Spleen (tissue), 11 donors: Measurements from ENCODE around the gene MCF2L. TPM values are rescaled to one million over a fixed set of nuclear protein-coding genes. Genes with fewer than 3 reads are reported as not detected.

Experiments
- DNase-seq: peaks from one replicate; pipeline ENCODE4 v3.0.0-alpha.2; 2020
- H3K27ac ChIP-seq, 8 donors: fragments of 200-600 bp; sonication (generic) in 7 of 8; 1 replicate in 4 of 8; 2 replicates in 4 of 8; pipeline versions ENCODE4 v1.5.0 to v1.8.0; 2016 to 2021; ENCODE audit warnings: inconsistent platforms in 4 of 8, mild to moderate bottlenecking in 4 of 8, moderate library complexity in 1 of 8
- H3K27me3 ChIP-seq, 7 donors: fragments of 200-600 bp; sonication (generic) in 6 of 7; replicated peaks in 1 of 7; 1 replicate in 4 of 7; 2 replicates in 3 of 7; pipeline versions ENCODE4 v1.5.0 to v1.8.0; 2016 to 2021; ENCODE audit warnings: inconsistent platforms in 3 of 7, mild to moderate bottlenecking in 1 of 7
- H3K36me3 ChIP-seq, 6 donors: fragments of 200-600 bp; sonication (generic) in 5 of 6; 1 replicate in 4 of 6; 2 replicates in 2 of 6; pipeline versions ENCODE4 v1.5.0 to v1.8.0; 2016 to 2021; ENCODE audit warnings: inconsistent platforms in 2 of 6
- H3K4me1 ChIP-seq, 6 donors: fragments of 200-600 bp; sonication (generic) in 5 of 6; 1 replicate in 3 of 6; 2 replicates in 3 of 6; pipeline versions ENCODE4 v1.5.0 to v1.8.0; 2016 to 2021; ENCODE audit warnings: inconsistent platforms in 3 of 6
- H3K4me3 ChIP-seq, 8 donors: fragments of 200-600 bp; sonication (generic) in 7 of 8; 1 replicate in 4 of 8; 2 replicates in 4 of 8; pipeline versions ENCODE4 v1.5.0 to v1.8.0; 2016 to 2021; ENCODE audit warnings: inconsistent platforms in 4 of 8, mild to moderate bottlenecking in 4 of 8, moderate library complexity in 2 of 8
- H3K9me3 ChIP-seq, 8 donors: fragments of 200-600 bp; sonication (generic) in 7 of 8; 1 replicate in 4 of 8; 2 replicates in 4 of 8; pipeline versions ENCODE4 v1.5.0 to v1.8.0; 2016 to 2021; ENCODE audit warnings: inconsistent platforms in 4 of 8
- POLR2A ChIP-seq, 3 donors: fragments of 450-650 bp; IDR thresholded peaks; one replicate each; pipeline ENCODE4 v1.5.1; 2017; ENCODE audit warnings: antibody characterized with exemption in 3 of 3, mild to moderate bottlenecking in 1 of 3
- POLR2AphosphoS5 ChIP-seq, 3 donors: sonication (generic); formaldehyde crosslinking; IDR thresholded peaks; one replicate each; pipeline ENCODE4 v1.5.1; 2017; ENCODE audit warnings: antibody characterized with exemption in 3 of 3
- WGBS, 5 donors: extraction: QIAGEN DNeasy Blood & Tissue Kit in 3 of 5; methylation state at CpG; one replicate each; pipeline versions ENCODE4 v1.1.5 to v1.1.7; 2013 to 2018; 5-methylcytosine and 5-hydroxymethylcytosine counted together
- intact Hi-C: fragments of 100-400 bp; cut with DNase I; formaldehyde crosslinking; loops from one replicate; pipeline ENCODE4 v1.15.0; 2023; ENCODE audit warnings: low total_unique reads
- polyA plus RNA-seq, 3 donors: library from polyadenylated mRNA; stranded (reverse); fragments of 200-250 nt; gene quantifications; one replicate each; pipeline ENCODE4 v1.2.1, GENCODE V29; 2013
- total RNA-seq, 7 donors: library from RNA; depleted of rRNA in 3 of 7; stranded (reverse); fragments of >200 nt in 3 of 7; fragmentation: NEBNext Ultra II Directional in 4 of 7; extraction: Animal tissue kit (Norgen Biotek cat#: 25700) in 4 of 7; gene quantifications; one replicate each; pipeline versions ENCODE4 v1.1.0 to v1.2.1, GENCODE V29; 2016 to 2021
- TF ChIP-seq, protein P1 (sequence below), 11 experiments: fragments of 200-600 bp in 7 of 11; fragments of 450-650 bp in 4 of 11; sonication (generic) in 4 of 11; IDR thresholded peaks in 8 of 11; conservative IDR thresholded peaks in 3 of 11; 1 replicate in 7 of 11; 2 replicates in 4 of 11; pipeline versions ENCODE4 v1.4.0 to v1.8.0; 2016 to 2021; ENCODE audit warnings: antibody characterized with exemption in 11 of 11, inconsistent platforms in 4 of 11, mild to moderate bottlenecking in 1 of 11
- donor health status: healthy with polysubstance abuse.
- donor health status: DM: no; HTN: no; CAD: no; lungs with moderate emphysema.
- donor health status: DM: no; HTN: no; CAD: no.
- donor health status: Bipolar disorder and iron deficiency.
- donor health status: healthy.
- donor health status: DM: no; HTN: no; CAD: no.
- donor health status: DM: yes; HTN: yes; CAD: no.

Gene MCF2L
- total and polyA plus RNA-seq, 10 donors = 4.3 to 21.4 (median 13.0) TPM

DNA sequence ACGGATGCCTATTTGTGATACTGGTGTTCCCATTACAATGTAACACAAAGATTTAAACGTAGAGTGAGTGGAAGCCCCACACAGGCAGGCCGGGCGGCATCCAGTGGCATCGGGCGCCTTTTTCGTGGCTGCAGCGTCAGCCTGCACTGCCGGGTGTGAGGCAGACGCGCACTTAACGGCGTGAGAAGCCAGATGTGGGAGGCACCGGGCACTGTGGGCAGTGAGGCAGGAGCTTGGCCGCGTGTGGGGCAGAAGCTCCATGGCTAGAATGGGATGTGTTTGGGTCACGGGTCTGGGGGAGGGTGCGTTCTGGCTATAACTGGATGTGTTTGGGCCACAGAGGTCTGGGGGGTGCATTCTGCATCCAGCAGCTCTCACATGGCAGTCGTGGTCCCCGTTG, 73.4 kb downstream of the MCF2L start:
- Histone ChIP-seq H3K27me3 (peaks cover 0 to 5% (median 0%) of the 10 kb centered on the region in 7 donors), H3K4me3 (no peak overlapping the region), H3K9me3 (no peaks in the 10 kb centered on the region), H3K36me3 (peaks cover 0 to 22% (median 2%) of the 10 kb centered on the region in 6 donors), H3K27ac (no peak overlapping the region), H3K4me1 (no peaks in the 10 kb centered on the region)
- TF ChIP-seq POLR2AphosphoS5 (IDR thresholded peaks at IDR 0.05) (no peak), POLR2A (IDR thresholded peaks at IDR 0.05) (no peak)
- TF ChIP-seq, protein P1, sequence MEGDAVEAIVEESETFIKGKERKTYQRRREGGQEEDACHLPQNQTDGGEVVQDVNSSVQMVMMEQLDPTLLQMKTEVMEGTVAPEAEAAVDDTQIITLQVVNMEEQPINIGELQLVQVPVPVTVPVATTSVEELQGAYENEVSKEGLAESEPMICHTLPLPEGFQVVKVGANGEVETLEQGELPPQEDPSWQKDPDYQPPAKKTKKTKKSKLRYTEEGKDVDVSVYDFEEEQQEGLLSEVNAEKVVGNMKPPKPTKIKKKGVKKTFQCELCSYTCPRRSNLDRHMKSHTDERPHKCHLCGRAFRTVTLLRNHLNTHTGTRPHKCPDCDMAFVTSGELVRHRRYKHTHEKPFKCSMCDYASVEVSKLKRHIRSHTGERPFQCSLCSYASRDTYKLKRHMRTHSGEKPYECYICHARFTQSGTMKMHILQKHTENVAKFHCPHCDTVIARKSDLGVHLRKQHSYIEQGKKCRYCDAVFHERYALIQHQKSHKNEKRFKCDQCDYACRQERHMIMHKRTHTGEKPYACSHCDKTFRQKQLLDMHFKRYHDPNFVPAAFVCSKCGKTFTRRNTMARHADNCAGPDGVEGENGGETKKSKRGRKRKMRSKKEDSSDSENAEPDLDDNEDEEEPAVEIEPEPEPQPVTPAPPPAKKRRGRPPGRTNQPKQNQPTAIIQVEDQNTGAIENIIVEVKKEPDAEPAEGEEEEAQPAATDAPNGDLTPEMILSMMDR (IDR thresholded peaks at IDR 0.05 in 8 of 11, conservative IDR thresholded peaks at IDR 0.05 in 3 of 11) = no peak
- no peak for DNase-seq
- intact Hi-C loops = no loop called here
- WGBS, 5 donors = 92 to 96% (median 94%) methylated on average over 20 of the region's 20 CpGs

DNA sequence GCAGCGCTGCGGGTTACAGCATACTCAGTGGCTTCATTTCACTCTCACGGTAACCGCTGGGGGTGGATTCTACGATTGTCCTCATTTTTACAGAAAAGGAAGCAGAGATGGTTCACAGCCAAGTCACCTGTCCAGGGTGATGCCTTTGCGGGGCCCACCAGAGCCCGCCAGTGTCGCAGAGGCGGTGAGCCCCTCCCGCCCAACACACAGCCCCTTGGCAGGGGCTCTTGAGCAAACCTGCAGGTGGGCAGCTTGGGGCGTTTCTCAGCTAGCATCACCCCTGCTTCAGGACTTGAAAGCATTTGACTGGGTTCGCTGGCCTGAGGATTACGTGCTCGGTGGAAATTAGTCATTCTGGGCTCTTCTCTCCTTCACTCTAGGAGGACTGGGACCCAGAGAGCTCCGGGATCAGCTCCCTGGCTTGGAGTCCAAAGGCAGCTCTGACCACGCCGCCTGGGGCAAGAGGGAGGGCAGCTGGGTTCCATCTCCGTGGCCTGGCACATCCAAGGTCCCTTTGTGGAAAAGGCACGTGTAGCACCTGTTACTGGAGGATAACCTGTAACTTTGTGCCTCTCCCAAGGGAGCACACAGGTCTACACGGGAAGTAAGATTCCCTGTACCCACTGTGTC, 74.1 kb downstream of the MCF2L start:
- no peaks in the 10 kb centered on the region for H3K9me3 ChIP-seq
- DNase-seq = no peak
- no peak overlapping the region for H3K4me3 ChIP-seq
- WGBS, 5 donors = 87 to 92% (median 88%) methylated on average over 20 of the region's 20 CpGs
- intact Hi-C loops = no loop called here
- TF ChIP-seq POLR2AphosphoS5 (IDR thresholded peaks at IDR 0.05) = no peak
- no peak for TF ChIP-seq POLR2A (IDR thresholded peaks at IDR 0.05)
- TF ChIP-seq, protein P1 (IDR thresholded peaks at IDR 0.05 in 8 of 11, conservative IDR thresholded peaks at IDR 0.05 in 3 of 11) = no peak
- H3K4me1 ChIP-seq = no peaks in the 10 kb centered on the region
- H3K27ac ChIP-seq = no peak overlapping the region
- H3K36me3 ChIP-seq = peaks cover 0 to 22% (median 2%) of the 10 kb centered on the region in 6 donors
- peaks cover 0 to 5% (median 0%) of the 10 kb centered on the region in 7 donors for H3K27me3 ChIP-seq

DNA sequence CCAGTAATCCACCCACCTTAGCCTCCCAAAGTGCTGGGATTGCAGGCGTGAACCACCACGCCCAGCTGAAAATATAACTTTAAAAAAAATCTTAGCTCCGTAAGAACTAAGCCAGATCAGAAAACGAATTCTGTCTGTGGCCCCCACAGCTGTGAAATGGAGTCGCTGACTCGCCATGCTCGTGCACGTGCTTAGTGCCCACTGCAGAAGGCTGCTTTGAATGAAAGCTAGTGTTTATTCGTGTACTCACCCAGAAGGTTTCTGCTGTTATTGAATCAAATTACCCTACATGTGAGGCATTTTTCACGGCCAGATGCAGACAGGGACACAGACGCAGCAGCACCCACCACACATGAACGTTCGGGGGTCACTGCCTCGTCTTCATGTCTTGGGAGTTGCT, 74.9 kb downstream of the MCF2L start:
- intact Hi-C loops = no loop called here
- TF ChIP-seq POLR2A (IDR thresholded peaks at IDR 0.05) (no peak), POLR2AphosphoS5 (IDR thresholded peaks at IDR 0.05) (no peak)
- TF ChIP-seq, protein P1 (IDR thresholded peaks at IDR 0.05 in 8 of 11, conservative IDR thresholded peaks at IDR 0.05 in 3 of 11) = no peak
- WGBS, 5 donors = 88 to 93% (median 89%) methylated on average over 14 of the region's 14 CpGs
- no peak for DNase-seq
- peaks cover 0 to 5% (median 0%) of the 10 kb centered on the region in 7 donors for H3K27me3 ChIP-seq
- no peaks in the 10 kb centered on the region for H3K4me1 ChIP-seq
- H3K4me3 ChIP-seq = no peak overlapping the region
- no peaks in the 10 kb centered on the region for H3K9me3 ChIP-seq
- H3K27ac ChIP-seq = no peak overlapping the region
- H3K36me3 ChIP-seq = peaks cover 0 to 22% (median 2%) of the 10 kb centered on the region in 6 donors

DNA sequence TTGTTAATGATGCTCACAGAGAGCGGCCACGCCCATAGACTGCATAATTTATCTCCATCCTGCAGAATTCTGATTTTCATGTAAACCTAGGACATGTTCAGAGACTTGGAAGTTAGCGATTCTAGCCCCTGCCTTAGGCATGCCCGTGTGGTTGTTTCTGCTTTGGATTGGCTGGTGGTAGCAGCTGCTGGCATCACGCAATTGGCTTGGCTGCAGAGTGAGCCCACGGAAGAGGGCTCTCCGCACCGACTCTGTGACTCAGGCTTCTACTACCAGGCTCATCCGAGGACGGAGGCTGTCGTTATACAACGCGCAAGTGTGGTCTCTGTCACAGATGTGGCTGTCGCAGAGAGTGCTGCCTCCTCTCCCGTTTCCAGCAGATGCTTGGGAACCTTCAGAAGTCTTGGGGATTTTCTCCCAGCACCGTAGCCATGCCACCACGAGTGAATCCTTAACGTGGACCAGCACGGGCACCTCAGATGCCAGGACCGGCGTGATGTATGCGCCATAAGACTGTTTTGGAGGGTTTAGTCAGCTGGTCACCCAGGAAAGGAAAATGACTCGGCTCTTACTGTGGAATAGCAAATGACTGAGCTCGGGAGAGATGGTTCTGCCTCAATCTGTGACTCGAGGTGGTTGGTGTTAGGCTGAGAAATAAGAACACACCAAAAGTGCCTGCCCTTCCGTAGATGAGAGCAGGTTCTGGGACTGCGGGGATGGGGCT, 75.5 kb downstream of the MCF2L start:
- Histone ChIP-seq H3K4me1 (no peaks in the 10 kb centered on the region), H3K4me3 (no peak overlapping the region), H3K36me3 (peaks cover 0 to 22% (median 2%) of the 10 kb centered on the region in 6 donors), H3K9me3 (no peaks in the 10 kb centered on the region), H3K27me3 (peaks cover 0 to 5% (median 0%) of the 10 kb centered on the region in 7 donors), H3K27ac (no peak overlapping the region)
- 87 to 93% (median 89%) methylated on average over 23 to 27 of the region's 27 CpGs for WGBS, 5 donors
- TF ChIP-seq, protein P1 (IDR thresholded peaks at IDR 0.05 in 8 of 11, conservative IDR thresholded peaks at IDR 0.05 in 3 of 11) = no peak
- TF ChIP-seq POLR2A (IDR thresholded peaks at IDR 0.05) = no peak
- no peak for TF ChIP-seq POLR2AphosphoS5 (IDR thresholded peaks at IDR 0.05)
- no peak for DNase-seq
- intact Hi-C loops = no loop called here
